IMR-90 (cell line): ENCODE results near the gene SYCE3. TPM values are rescaled to one million over a fixed set of nuclear protein-coding genes. Genes with fewer than 3 reads are reported as not detected.

Experiments
- ATAC-seq: fragments of 200-7000 bp; cut with Tn5 transposase; 2 replicates; pipeline ENCODE4 v1.9.1; 2020; ENCODE audit warnings: low read depth, mild to moderate bottlenecking, moderate library complexity
- BruUV-seq: library from RNA; stranded (reverse); fragments of 400-500 nt; replicated peaks from 2 replicates; lab custom pipeline; 2021; lab: Mats Ljungman, UMichigan
- CTCF ChIA-PET: fragments of 300-600 bp; formaldehyde crosslinking; extraction: SDS; loops from one replicate; lab custom pipeline; 2021; ENCODE audit warnings: antibody characterized with exemption; lab: Yijun Ruan, JAX
- POLR2A ChIA-PET: fragments of 300-600 bp; sonication (Branson Sonifier 250); formaldehyde crosslinking; loops from one replicate; lab custom pipeline; 2022; ENCODE audit warnings: antibody characterized with exemption; ENCODE audit not compliant: unreplicated experiment; lab: Charles Lee
- DNase-seq: peaks from one replicate; pipeline ENCODE4 v3.0.0; 2013
- H2AFZ ChIP-seq: replicated peaks from 2 replicates; pipeline ENCODE3; 2013; ENCODE audit warnings: low read length, mild to moderate bottlenecking; ENCODE audit not compliant: poor library complexity
- H2AK5ac ChIP-seq: 2 replicates; pipeline ENCODE4 v1.6.1; 2013; ENCODE audit warnings: low read depth, low read length, inconsistent platforms
- H2AK9ac ChIP-seq: replicated peaks from 2 replicates; pipeline ENCODE3; 2013; ENCODE audit warnings: mild to moderate bottlenecking, low read depth, low read length, moderate library complexity; ENCODE audit not compliant: poor library complexity
- H2BK120ac ChIP-seq: 2 replicates; pipeline ENCODE4 v1.6.1; 2013; ENCODE audit warnings: low read depth, low read length, inconsistent platforms
- H2BK15ac ChIP-seq: 3 replicates; pipeline ENCODE4 v1.6.1; 2013; ENCODE audit warnings: low read depth, low read length, inconsistent platforms
- H2BK20ac ChIP-seq: 2 replicates; pipeline ENCODE4 v1.6.1; 2013; ENCODE audit warnings: low read depth, mild to moderate bottlenecking, inconsistent platforms, low read length, moderate library complexity
- H2BK5ac ChIP-seq: 2 replicates; pipeline ENCODE4 v1.6.1; 2013; ENCODE audit warnings: mild to moderate bottlenecking, low read depth, low read length, inconsistent platforms; ENCODE audit not compliant: poor library complexity, severe bottlenecking
- H3K14ac ChIP-seq: replicated peaks from 2 replicates; pipeline ENCODE4 v1.6.1; 2013; ENCODE audit warnings: low read depth, low read length, inconsistent platforms
- H3K18ac ChIP-seq: 2 replicates; pipeline ENCODE4 v1.6.1; 2013; ENCODE audit warnings: low read depth, low read length, control low read depth
- H3K23ac ChIP-seq: 2 replicates; pipeline ENCODE4 v1.6.1; 2013; ENCODE audit warnings: low read depth, low read length, inconsistent platforms
- H3K27ac ChIP-seq: 2 replicates; pipeline ENCODE4 v1.5.1; 2013; ENCODE audit warnings: mild to moderate bottlenecking, control low read depth, low read length; ENCODE audit not compliant: insufficient read depth
- H3K27me3 ChIP-seq: 2 replicates; pipeline ENCODE4 v1.6.1; 2013; ENCODE audit warnings: low read length; ENCODE audit not compliant: control insufficient read depth, insufficient read depth
- H3K36me3 ChIP-seq: 2 replicates; pipeline ENCODE4 v1.6.1; 2013; ENCODE audit warnings: low read length, mixed read lengths; ENCODE audit not compliant: control insufficient read depth, insufficient read depth
- H3K4ac ChIP-seq: 2 replicates; pipeline ENCODE4 v1.6.1; 2013; ENCODE audit warnings: low read depth, low read length, inconsistent platforms
- H3K4me1 ChIP-seq: 2 replicates; pipeline ENCODE4 v1.6.1; 2013; ENCODE audit warnings: low read length, mixed read lengths; ENCODE audit not compliant: control insufficient read depth, insufficient read depth
- H3K4me2 ChIP-seq: 2 replicates; pipeline ENCODE4 v1.6.1; 2013; ENCODE audit warnings: low read depth, mild to moderate bottlenecking, control low read depth, low read length, moderate library complexity
- H3K4me3 ChIP-seq: 2 replicates; pipeline ENCODE4 v1.5.1; 2013; ENCODE audit warnings: low read depth, mild to moderate bottlenecking, control low read depth, low read length, moderate library complexity; ENCODE audit not compliant: insufficient read depth
- H3K56ac ChIP-seq: 2 replicates; pipeline ENCODE4 v1.6.1; 2013; ENCODE audit warnings: low read length, inconsistent platforms; ENCODE audit not compliant: insufficient read depth; ENCODE audit errors: extremely low read depth
- H3K79me1 ChIP-seq, 2 experiments: 2 replicates each; pipeline ENCODE4 v1.6.1; 2013; ENCODE audit warnings: low read length in 2 of 2, inconsistent platforms in 1 of 2, low read depth in 1 of 2
- H3K9ac ChIP-seq: 2 replicates; pipeline ENCODE4 v1.6.1; 2013; ENCODE audit warnings: low read depth, low read length, control low read depth
- H3K9me1 ChIP-seq: 2 replicates; pipeline ENCODE4 v1.6.1; 2013; ENCODE audit warnings: low read length, inconsistent platforms; ENCODE audit not compliant: insufficient read depth
- H3K9me3 ChIP-seq: 2 replicates; pipeline ENCODE4 v1.6.1; 2013; ENCODE audit warnings: low read length; ENCODE audit not compliant: control insufficient read depth, insufficient read depth
- H4K20me1 ChIP-seq: 2 replicates; pipeline ENCODE4 v1.6.1; 2013; ENCODE audit warnings: low read length, inconsistent platforms; ENCODE audit not compliant: insufficient read depth
- H4K5ac ChIP-seq: 2 replicates; pipeline ENCODE4 v1.6.1; 2013; ENCODE audit warnings: mild to moderate bottlenecking, low read depth, low read length, control low read depth
- H4K8ac ChIP-seq, 2 experiments: 2 replicates each; pipeline ENCODE4 v1.6.1; 2013; ENCODE audit warnings: low read depth in 2 of 2, low read length in 2 of 2, control low read depth in 1 of 2, inconsistent platforms in 1 of 2
- H4K91ac ChIP-seq: 2 replicates; pipeline ENCODE4 v1.6.1; 2013; ENCODE audit warnings: low read depth, low read length, inconsistent platforms; ENCODE audit not compliant: insufficient read depth
- CTCF ChIP-seq: conservative IDR thresholded peaks from 2 replicates; pipeline ENCODE4 v1.5.1; 2012; ENCODE audit warnings: mild to moderate bottlenecking, low read depth, low read length, improper control_type of control experiment
- FOS ChIP-seq: fragments of 150-350 bp; IDR thresholded peaks from 2 replicates; pipeline ENCODE4 v1.6.1; 2016; ENCODE audit warnings: low read depth, low read length
- MAZ ChIP-seq: IDR thresholded peaks from 2 replicates; pipeline ENCODE4 v1.6.1; 2012; ENCODE audit warnings: low read depth, mild to moderate bottlenecking, low read length, improper control_type of control experiment, moderate library complexity, borderline replicate concordance
- RAD21 ChIP-seq: IDR thresholded peaks from 2 replicates; pipeline ENCODE4 v1.6.1; 2012; ENCODE audit warnings: low read length, improper control_type of control experiment
- RFX5 ChIP-seq: IDR thresholded peaks from 2 replicates; pipeline ENCODE4 v1.8.0; 2012; ENCODE audit warnings: low read depth, mild to moderate bottlenecking, low read length, moderate library complexity
- SMC3 ChIP-seq: fragments of 150-350 bp; IDR thresholded peaks from 2 replicates; pipeline ENCODE4 v1.6.1; 2016; ENCODE audit warnings: low read depth, mild to moderate bottlenecking, antibody characterized with exemption, low read length, moderate library complexity
- whole genome bisulfite sequencing, 2 experiments: methylation state at CpG; one replicate each; pipeline versions ENCODE4 v1.1.5 to v1.1.7; 2013; ENCODE audit warnings: missing lambda C conversion rate in 2 of 2; ENCODE audit not compliant: insufficient read length in 1 of 2; ENCODE audit errors: extremely low coverage in 2 of 2; 5-methylcytosine and 5-hydroxymethylcytosine counted together
- dilution Hi-C: fragments of 300-500 bp; cut with HindIII; formaldehyde crosslinking; loops from one replicate; pipeline ENCODE4 v1.14.3; 2018; ENCODE audit warnings: low sequenced_read_pairs; ENCODE audit not compliant: unreplicated experiment
- in situ Hi-C: fragments of 300-500 bp; cut with MboI; formaldehyde crosslinking; loops from 3 replicates; pipeline ENCODE4 v1.14.3; 2019; ENCODE audit warnings: low sequenced_read_pairs, inconsistent platforms, mixed read lengths
- intact Hi-C: fragments of 100-400 bp; cut with micrococcal nuclease; formaldehyde crosslinking; loops from 2 replicates; pipeline ENCODE4 v1.10.0; 2022
- polyA plus RNA-seq, 3 experiments: library from polyadenylated mRNA; depleted of rRNA; stranded (reverse); fragments of >200 nt; gene quantifications; 2 replicates each; pipeline ENCODE4 v1.2.3, GENCODE V29; 2012; ENCODE audit warnings: low replicate concordance in 1 of 3
- total RNA-seq: library from RNA; depleted of rRNA; stranded (reverse); fragments of >200 nt; gene quantifications from 2 replicates; pipeline ENCODE4 v1.2.3, GENCODE V29; 2012

SYCE3 gene
- total and polyA plus RNA-seq, 2 of the 4 experiments (the other 2 are of a cell fraction), result not detected

- H3K18ac ChIP-seq, result no peak overlapping the region
- no peak overlapping the region for H4K91ac ChIP-seq
- in situ Hi-C loops (loop anchor here (5.0 kb wide), 1 partner anchor 50 kb away; the partner anchor contains the start of gene SCO2), dilution Hi-C loops (no loop called here), intact Hi-C loops (loop anchor here (5.0 kb wide), 1 partner anchor 45 kb away; no protein-coding TSS in a partner anchor)
- H3K4me2 ChIP-seq, result no peak overlapping the region
- WGBS, 2 experiments, result 47% methylated on average over 13 of the region's 23 CpGs; no CpG with 5 or more reads in 1 of the 2 experiments
- H4K20me1 ChIP-seq, result no peaks in the 10 kb centered on the region
- ATAC-seq (no peak), DNase-seq (no peak)
- no peaks in the 10 kb centered on the region for H3K9me3 ChIP-seq
- no peak overlapping the region for H2BK5ac ChIP-seq
- no peak overlapping the region for H3K23ac ChIP-seq
- H4K5ac ChIP-seq, result no peak overlapping the region
- peak overlapping the region; percentile 63 for H2AK5ac ChIP-seq
- H3K9ac ChIP-seq, result no peak overlapping the region
- CTCF ChIA-PET, result no interaction called here
- no TSS peak for BruUV-seq
- H2BK15ac ChIP-seq, result no peak overlapping the region
- peaks cover 10 to 30% of the 10 kb centered on the region in 2 experiments; a peak in 3 of 4 replicates for H3K79me1 ChIP-seq
- H3K27ac ChIP-seq, result no peak overlapping the region
- H2AK9ac ChIP-seq, result no peak overlapping the region
- peaks cover 28% of the 10 kb centered on the region for H3K9me1 ChIP-seq
- no peak overlapping the region; the same call in 1 of the 2 replicates for H3K14ac ChIP-seq
- no peak overlapping the region for H3K56ac ChIP-seq
- peaks cover 4% of the 10 kb centered on the region; the same call in 1 of the 2 replicates for H3K36me3 ChIP-seq
- H2BK120ac ChIP-seq, result no peak overlapping the region
- no peaks in the 10 kb centered on the region for H3K27me3 ChIP-seq
- no peak overlapping the region for H2BK20ac ChIP-seq
- H2AFZ ChIP-seq, result peak overlapping the region; percentile 58
- TF ChIP-seq RAD21 (no peak), CTCF (no peak), MAZ (no peak), FOS (no peak), RFX5 (no peak), SMC3 (no peak)
- H4K8ac ChIP-seq, result no peak overlapping the region; a peak in 1 of 4 replicates
- H3K4me1 ChIP-seq, result peaks cover 17% of the 10 kb centered on the region
- H3K4ac ChIP-seq, result no peak overlapping the region
- POLR2A ChIA-PET, result no interaction called here
- H3K4me3 ChIP-seq, result no peak overlapping the region
Observed at GRCh38 chr22:50577697-50577986, 14.9 kb upstream of the SYCE3 start.
